SK-N-MC (cell line): ENCODE data around the gene PDXK.

ENCODE experiments used
- DNase-seq: peaks from one replicate; pipeline ENCODE4 v3.0.0-alpha.2; 2011; ENCODE audit warnings: low read depth, low spot score
- H3K27ac ChIP-seq: fragments of 200-600 bp; sonication (generic); 2 replicates; pipeline ENCODE4 v1.5.1; 2016; ENCODE audit warnings: mixed run types
- H3K36me3 ChIP-seq: fragments of 200-600 bp; sonication (generic); 2 replicates; pipeline ENCODE4 v1.6.1; 2017; ENCODE audit warnings: antibody characterized with exemption, low read length, mixed read lengths; ENCODE audit not compliant: insufficient read depth
- H3K4me3 ChIP-seq: fragments of 200-600 bp; sonication (generic); 2 replicates; pipeline ENCODE4 v1.5.1; 2016
- H3K9ac ChIP-seq: fragments of 200-600 bp; sonication (generic); 2 replicates; pipeline ENCODE4 v1.8.0; 2017; ENCODE audit warnings: mixed run types, mixed read lengths; ENCODE audit not compliant: insufficient read length
- H3K9me3 ChIP-seq: fragments of 200-600 bp; sonication (generic); 2 replicates; pipeline ENCODE4 v1.6.1; 2017; ENCODE audit warnings: low read depth, mild to moderate bottlenecking, antibody characterized with exemption, low read length, moderate library complexity, mixed read lengths
- EZH2 ChIP-seq: fragments of 200-600 bp; sonication (generic); IDR thresholded peaks from one replicate; pipeline ENCODE4 v1.6.1; 2017; ENCODE audit warnings: antibody characterized with exemption
- FOXP2 ChIP-seq: optimal IDR thresholded peaks from 2 replicates; pipeline ENCODE3; 2011; ENCODE audit warnings: mild to moderate bottlenecking, moderate library complexity; ENCODE audit not compliant: insufficient read depth; ENCODE audit errors: extremely low read length, control extremely low read depth
- POLR2AphosphoS5 ChIP-seq: IDR thresholded peaks from 2 replicates; pipeline ENCODE4 v1.6.1; 2012; ENCODE audit warnings: mild to moderate bottlenecking, low read depth, low read length, borderline replicate concordance

PDXK gene

DNA sequence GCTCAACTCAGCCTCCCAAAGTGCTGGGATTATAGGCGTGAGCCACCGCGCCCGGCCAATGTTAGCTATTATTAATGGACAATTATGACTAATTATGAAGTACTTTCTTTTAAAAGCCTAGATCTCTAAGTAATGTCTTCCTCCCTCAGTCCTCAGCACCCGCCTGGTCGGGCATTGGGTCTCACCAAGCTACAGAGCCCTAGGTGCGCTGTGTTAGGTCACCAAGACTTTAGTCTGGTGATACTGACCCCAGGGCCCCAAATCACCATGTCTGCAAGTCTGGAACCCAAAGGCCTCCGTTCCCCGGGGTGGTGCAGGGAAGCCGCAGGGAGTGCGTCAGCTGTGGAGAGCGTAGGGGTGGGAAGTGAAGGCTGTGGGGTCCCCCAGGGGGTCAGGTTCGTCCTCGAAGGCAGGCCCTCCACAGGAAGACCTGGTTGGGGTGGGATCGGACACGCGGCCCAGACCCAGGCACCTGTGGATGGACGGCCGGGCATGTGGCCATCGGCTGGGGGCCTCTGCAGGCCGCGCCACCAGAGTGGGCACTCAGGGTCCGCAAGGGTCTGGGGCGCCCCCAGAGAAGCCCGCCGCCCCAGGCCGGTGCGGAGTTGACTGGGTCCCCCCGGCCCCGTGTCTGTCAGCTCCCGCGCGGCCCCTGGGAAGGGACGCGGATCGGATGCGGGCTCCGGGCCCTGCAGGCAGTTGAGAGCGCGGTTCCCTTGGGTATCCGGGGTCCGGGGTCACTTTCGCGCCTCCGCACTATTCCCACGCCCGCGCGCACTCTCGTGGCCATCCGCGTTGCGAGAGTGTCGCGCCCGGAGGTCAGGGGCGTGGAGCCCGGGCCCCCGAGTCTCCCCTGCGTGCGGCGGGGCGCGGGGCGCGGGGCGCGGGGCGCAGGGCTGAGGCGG, 710 bp upstream of the PDXK start:
- TF ChIP-seq POLR2AphosphoS5 (no peak), EZH2 (no peak), FOXP2 (no peak)
- Histone ChIP-seq H3K27ac (no peak overlapping the region), H3K36me3 (no peaks in the 10 kb centered on the region), H3K9me3 (no peaks in the 10 kb centered on the region), H3K9ac (peak overlapping the region; percentile 70), H3K4me3 (peak overlapping the region; percentile 94)
- DNase-seq = no peak

DNA sequence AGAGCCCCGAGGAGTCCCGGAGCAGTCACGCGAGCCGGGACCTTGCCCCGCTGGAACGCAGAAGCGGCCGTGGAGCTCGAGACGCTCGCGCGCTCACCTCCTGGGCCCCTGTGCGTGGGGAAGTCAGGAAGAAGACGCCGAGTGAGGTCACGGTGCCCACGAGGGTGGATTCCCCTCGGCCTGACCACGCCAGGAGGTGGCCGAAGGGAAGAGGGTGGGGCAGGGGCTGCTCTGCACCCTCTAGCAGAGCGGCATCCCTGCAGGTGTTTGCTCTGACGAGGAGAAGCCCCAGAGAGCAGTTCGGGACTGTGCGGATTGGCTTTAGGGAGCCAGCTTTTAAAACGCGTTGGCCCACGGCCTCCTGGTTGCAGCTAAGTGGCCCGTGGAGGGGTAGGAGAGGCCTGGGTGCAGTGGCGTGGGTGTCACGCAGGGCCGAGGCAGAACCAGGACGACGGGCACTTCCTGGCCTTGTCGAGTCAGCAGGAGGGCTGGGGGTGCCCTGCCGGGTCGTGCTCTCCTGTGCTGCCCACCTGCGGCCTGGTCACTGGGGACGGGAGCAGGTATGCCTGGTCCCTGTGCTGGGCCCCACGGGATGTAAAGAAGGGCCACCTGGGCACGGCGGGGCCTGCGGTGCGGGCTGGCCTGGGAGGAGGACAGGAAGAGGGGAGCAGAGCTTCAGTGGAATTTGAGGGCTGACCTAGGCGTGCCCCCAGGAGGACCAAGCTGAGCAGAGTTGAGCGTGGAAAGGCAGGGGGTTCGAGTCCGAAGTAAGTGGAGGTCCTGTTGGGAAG, 1.0 kb downstream of the PDXK start:
- TF ChIP-seq EZH2 (no peak), POLR2AphosphoS5 (no peak), FOXP2 (no peak)
- H3K4me3 ChIP-seq = peak overlapping the region; percentile 94
- H3K9me3 ChIP-seq = no peaks in the 10 kb centered on the region
- H3K9ac ChIP-seq = peak overlapping the region; percentile 70
- H3K36me3 ChIP-seq = no peaks in the 10 kb centered on the region
- no peak for DNase-seq
- no peak overlapping the region for H3K27ac ChIP-seq

DNA sequence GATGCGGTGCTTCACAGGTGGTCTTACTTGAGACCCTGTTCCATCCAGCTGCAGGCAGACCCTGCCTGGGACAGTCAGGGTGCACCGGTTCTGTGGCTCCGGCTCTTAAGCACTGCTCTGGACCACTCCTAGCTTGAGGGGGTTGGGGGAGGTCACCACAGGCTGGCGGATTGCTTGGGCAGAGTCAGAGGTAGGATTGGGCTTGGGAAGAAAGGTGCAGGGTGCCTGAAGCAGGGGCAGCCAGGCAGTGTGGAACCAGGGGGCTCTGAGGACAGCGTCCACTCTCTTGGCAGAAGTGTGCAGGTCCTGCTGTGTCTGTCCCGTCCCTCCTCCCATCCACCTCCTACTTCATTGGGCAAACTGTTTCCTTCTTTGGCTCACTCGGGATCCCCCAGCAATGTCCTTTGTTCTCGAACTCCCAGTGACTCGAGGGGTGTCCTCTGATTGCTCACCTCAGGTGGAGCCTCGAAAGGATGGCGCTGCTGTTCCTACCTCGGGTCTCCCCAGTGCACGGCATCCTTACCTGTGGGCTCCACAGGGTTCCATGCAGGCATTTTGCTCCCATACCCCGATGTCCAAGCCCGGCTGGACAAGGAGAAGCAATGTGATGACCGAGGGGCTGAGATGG, 1.7 kb downstream of the PDXK start:
- H3K27ac ChIP-seq = no peak overlapping the region
- no peaks in the 10 kb centered on the region for H3K36me3 ChIP-seq
- H3K9me3 ChIP-seq = no peaks in the 10 kb centered on the region
- TF ChIP-seq POLR2AphosphoS5 (no peak), EZH2 (no peak), FOXP2 (no peak)
- no peak overlapping the region for H3K9ac ChIP-seq
- DNase-seq = no peak
- H3K4me3 ChIP-seq = peak overlapping the region; percentile 94; the same call in 1 of the 2 replicates

DNA sequence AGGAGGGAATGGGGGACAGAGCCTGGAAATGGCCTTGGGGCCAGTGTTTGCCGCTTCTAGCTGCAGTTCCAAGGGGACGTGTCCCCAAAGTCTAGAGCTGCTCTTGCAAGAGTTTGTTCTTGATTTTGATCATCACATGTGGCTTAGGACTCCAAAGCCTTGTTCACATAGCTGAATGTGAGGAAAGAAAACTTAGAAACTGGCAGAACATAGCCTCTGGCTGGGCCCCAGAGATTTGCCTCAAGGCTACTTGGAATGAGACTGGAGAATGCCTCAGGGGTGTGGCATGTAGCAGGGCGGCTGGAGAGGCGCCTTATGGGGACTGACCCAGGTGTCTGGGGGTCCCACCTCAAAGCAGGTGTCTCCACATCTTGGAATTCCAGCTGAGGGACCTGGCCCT, 2.3 kb downstream of the PDXK start:
- Histone ChIP-seq H3K36me3 (no peaks in the 10 kb centered on the region), H3K27ac (no peak overlapping the region), H3K4me3 (no peak overlapping the region), H3K9me3 (no peaks in the 10 kb centered on the region), H3K9ac (no peak overlapping the region)
- no peak for DNase-seq
- TF ChIP-seq FOXP2 (no peak), EZH2 (no peak), POLR2AphosphoS5 (no peak)

DNA sequence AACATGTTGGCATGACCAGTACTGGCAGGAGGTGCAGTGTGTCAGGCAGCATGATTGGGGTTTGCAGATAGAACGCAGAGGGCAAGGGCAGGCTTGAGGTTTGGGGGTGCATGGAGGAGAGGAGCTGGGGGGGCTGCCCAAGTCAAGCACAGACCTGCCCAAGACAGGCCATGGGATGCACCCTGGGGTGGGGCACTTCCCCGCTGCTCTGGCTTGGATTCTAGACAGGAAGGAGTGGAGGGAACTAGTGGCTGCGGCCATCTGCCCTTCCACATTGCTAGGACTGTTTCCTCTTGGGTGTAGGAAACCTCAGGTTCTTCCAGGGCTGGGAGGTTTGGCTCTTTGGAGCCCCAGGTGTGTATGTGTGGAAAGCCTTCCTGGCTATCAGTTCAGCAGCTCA, 3.0 kb downstream of the PDXK start:
- TF ChIP-seq EZH2 = no peak
- TF ChIP-seq FOXP2 = no peak
- TF ChIP-seq POLR2AphosphoS5 = no peak
- H3K4me3 ChIP-seq = no peak overlapping the region
- H3K27ac ChIP-seq = no peak overlapping the region
- H3K9me3 ChIP-seq = no peaks in the 10 kb centered on the region
- H3K9ac ChIP-seq = no peak overlapping the region
- DNase-seq = no peak
- no peaks in the 10 kb centered on the region for H3K36me3 ChIP-seq

DNA sequence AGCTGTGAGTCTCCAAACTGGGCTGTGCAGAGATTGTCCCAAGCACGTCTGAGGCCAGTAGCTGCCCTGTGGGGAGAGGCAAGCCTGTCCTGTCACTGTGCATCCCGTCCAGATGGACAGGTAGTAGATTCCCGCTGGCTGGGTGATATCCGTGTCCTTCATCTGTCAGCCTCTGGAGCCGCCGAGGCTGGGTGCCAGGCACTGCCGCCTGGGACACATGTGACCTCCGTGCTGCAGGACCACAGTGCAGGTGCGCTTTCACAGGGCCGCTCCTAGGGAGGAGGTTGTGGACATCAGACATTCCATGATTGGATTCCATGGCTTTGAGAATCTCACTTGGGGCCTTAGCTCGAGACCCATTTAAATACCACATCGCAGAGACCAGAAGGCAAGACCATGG, 4.7 kb downstream of the PDXK start:
- no peak overlapping the region for H3K27ac ChIP-seq
- H3K36me3 ChIP-seq = no peaks in the 10 kb centered on the region
- H3K9me3 ChIP-seq = no peaks in the 10 kb centered on the region
- H3K9ac ChIP-seq = no peak overlapping the region
- H3K4me3 ChIP-seq = no peak overlapping the region
- no peak for TF ChIP-seq EZH2
- no peak for DNase-seq

DNA sequence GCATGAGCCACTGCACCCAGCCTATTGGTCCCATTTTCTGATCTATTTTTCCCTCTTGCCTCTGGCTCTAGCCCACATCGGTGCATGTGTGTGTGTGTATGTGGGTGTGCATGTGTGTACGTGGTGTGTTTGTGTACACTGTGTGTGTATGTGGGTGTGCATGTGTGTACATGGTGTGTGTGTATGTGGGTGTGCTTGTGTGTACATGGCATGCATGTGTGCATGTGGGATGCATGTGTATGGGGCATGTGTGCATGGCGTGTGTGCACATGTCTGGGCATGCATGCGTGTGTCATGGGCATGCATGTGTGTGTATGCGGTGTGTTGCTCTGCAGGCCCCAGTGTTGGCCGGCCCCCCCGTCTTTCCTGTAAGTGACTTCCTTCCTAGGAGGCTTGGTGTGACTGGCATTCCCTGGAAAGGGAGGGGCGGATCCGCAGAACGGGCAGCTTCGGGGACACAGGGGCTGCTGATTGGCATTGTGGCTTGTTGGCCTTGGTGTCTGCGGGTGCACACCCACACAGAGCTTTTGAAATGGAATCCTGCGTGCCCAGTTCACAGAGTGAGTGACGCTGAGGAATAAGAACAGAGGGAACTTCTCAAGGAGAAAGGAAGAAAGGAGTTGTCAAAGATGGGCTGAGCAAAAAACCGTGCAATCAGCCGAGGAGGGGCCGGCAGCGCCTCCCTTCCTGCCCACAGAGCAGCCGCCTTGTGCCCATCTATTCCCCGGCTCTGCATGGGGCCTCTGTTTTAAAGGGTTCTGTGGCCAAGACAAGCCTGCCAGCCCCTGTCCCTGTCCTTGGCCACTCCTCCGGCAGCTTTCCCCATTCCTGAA, 8.0 kb downstream of the PDXK start:
- Histone ChIP-seq H3K9me3 (no peaks in the 10 kb centered on the region), H3K27ac (no peak overlapping the region), H3K9ac (no peak overlapping the region), H3K36me3 (no peaks in the 10 kb centered on the region), H3K4me3 (no peak overlapping the region)
- DNase-seq = no peak
- TF ChIP-seq EZH2 = no peak
- TF ChIP-seq POLR2AphosphoS5 = no peak
- no peak for TF ChIP-seq FOXP2

DNA sequence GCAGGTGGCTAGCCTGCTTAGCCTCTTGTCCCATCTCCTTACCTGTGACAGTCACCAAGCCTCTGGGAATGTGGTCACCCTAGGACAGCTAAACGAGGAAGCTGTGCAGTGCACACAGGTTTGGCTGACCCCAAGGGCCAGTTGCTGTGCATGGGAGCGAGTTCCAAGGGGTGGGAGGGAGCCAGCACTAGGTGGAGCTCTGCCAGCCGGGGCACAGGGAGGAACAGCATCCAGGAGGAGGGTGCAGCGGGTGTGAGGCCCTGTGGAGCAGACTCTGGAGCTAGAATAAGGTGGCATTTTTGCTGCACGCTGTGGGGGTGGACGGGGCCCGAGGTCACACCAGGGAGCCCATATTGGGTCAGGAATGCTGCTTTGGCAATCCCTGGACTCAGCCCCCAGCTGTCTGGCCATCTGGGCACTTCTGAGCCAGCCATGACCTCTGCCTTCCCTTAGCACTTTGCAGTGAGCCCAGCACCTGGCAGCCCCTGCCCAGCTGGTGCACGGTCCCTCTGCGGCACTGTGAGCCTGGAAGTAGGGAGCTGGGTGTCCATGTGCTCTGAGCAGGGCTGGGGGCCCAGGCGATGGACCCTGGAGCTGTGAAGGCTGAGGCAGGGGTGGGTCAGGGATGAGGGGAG, 8.7 kb downstream of the PDXK start:
- H3K27ac ChIP-seq = no peak overlapping the region
- TF ChIP-seq FOXP2 (no peak), EZH2 (no peak), POLR2AphosphoS5 (no peak)
- H3K9me3 ChIP-seq = no peaks in the 10 kb centered on the region
- H3K36me3 ChIP-seq = no peaks in the 10 kb centered on the region
- no peak overlapping the region for H3K9ac ChIP-seq
- no peak overlapping the region for H3K4me3 ChIP-seq
- DNase-seq = no peak
